Fibroblast of peridontal ligament (primary cell): ENCODE results near the gene HOXC5.
"Not testable (repeated sequence)": the region's sequence is repeated elsewhere in the genome, so short reads cannot be mapped to it uniquely, and the experiment has no call there.

Experiments
- DNase-seq: peaks from one replicate; pipeline ENCODE4 v3.0.0-alpha.2; 2010; ENCODE audit errors: extremely low read depth

Gene HOXC5

DNA sequence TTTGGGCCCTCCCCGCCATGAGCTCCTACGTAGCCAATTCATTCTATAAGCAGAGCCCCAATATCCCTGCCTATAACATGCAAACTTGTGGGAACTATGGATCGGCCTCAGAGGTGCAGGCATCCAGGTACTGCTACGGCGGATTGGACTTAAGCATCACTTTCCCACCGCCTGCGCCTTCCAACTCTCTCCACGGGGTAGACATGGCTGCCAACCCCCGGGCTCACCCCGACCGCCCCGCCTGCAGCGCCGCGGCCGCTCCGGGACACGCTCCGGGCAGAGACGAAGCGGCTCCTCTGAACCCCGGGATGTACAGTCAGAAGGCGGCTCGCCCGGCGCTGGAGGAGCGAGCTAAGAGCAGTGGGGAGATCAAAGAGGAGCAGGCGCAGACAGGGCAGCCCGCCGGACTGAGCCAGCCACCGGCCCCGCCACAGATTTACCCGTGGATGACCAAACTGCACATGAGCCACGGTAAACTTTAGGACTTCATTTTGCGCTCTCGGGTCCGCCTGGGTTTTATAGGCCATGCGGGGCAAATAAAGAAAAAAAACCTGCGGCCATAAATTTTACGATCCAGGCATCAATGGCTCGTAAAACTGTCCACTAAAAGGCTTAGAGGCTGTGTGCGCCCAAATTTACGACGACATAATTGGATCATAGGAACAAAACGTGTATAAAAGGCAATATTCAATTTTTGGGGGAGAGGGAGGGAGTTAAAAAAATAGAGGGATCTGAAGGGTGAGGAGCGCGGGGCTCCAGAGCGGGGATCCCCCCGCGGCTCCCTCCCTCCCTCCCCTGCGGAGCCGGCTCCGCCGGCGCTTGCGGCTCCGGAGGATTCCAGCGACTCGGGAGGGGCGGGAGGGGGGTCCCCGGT, 493 bp downstream of the HOXC5 start:
- DNase-seq, result no peak

DNA sequence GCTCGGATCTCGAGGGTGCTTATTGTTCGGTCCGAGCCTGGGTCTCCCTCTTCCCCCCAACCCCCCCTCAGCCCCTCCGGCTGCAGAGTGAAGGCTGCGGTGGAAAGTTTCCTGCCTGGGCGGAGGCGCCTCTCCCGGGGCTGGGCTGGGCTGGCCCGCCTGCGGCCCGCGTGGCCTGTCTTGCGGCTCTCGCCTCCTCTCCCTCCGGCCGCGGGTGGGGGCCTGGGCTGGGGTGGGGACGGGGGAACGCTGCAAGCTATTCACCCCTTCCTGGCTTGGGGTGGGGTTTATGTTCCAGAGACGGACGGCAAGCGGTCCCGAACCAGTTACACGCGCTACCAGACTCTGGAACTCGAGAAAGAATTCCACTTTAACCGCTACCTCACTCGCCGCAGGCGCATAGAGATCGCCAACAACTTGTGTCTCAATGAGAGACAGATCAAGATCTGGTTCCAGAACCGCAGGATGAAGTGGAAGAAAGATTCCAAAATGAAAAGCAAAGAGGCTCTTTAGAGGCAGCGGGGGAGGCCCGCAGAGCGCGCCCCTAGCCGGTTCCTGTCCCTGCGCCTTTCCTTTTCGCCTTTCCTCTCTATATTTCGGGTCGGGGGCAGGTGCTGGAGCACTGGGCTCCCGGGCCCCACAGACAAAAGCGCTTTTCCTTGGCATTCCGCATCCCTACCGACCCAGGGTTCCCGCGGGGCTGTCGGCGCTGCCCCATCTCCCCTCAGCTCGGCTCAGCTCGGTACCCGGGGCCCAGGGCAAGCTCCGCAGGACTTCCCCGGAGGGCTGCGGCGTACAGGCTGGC, 1.3 kb downstream of the HOXC5 start:
- DNase-seq, result no peak

DNA sequence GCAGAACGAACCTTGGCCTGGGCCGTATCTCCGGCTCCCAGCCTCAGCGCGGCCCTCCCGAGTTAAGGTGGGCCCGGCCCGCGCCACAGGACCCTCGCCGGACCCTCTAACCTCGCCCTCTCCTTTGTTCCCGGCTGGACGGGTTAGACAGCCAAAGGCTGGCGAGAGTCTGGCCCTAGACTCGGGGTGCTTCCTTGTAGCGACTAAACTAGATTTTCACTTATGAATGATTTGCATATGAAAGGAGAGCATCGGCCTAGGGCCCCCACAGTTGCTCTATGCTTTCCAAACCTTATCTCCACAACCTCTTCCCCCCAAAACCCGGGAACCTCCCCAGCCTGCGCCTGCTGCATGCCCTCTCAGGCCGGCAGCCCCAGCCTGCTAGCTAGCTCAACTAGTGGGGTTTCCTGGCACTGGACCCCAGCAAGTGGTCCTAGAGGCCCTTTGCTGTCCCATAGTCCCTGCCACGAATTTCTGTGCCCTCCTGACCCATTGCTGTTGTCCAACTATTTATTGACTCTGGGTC, 2.0 kb downstream of the HOXC5 start:
- DNase-seq, result no peak

DNA sequence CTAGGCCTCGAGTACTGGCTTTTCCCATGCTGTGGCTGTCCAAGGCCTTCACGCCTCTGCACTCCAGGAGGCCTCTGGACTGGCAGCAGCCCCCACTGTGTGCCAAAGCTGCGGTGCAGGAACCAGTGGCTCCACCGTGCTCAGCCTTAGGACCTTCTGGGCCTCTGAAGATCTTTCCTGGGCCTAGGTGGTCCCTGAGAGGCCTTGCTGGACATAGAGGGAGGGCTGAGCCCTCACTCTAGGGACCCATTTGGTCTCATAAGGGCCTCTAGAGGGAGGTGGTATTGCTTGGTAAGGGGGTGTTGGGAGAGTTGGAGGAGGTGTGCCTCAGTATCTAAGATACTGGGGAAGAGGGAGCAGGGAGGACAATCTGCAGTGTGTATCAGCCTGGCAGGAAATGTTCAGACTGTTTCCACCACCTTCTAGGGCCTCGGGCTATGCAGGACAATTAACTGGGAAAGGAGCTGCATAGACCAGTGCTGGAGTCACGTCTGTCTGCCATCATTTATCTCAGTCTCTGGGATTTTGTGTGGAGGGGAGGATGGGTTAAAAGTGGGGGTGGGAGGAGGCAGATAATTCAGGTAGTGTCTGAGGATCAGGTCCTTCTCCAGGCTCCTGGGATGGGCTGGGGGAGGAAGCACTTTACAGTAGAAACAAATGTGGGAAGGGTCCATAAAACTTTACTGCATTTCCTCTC, 2.9 kb downstream of the HOXC5 start:
- no peak for DNase-seq

DNA sequence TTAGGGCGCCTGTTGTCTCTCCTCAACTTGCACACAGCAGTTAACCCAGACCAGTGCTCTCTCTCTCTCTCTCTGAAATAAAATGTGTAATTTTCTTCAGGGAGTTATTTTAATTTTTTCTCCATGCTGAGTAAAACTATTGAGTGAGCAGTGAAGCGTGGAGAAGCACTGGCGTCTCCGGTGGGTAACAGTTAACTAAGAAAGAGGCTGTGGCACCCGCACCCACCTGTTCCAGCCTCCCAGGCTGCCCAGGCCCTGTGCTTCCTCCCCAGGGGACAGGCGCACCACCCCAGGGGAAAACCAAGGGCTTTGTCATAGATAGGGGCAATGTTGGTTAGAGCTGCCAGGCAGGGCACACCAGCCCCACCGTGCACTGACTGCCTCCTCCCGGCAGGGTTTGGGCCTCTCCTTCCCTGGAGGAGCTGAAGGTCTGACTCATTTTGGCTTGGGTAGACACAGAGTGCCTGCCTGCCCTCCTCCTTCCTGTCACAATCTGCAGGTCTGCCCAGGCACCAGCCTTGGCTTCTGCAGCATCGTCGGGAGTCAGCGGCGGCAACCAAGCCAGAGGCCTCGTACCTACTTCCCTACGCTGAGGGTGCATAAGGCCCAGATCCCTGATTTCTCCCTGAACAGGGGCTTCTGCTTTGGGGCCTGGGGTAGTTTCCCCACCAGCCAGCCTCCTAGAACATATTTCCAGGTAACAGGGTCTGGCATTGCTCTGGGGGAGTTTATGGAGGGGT, 3.9 kb downstream of the HOXC5 start:
- no peak for DNase-seq

DNA sequence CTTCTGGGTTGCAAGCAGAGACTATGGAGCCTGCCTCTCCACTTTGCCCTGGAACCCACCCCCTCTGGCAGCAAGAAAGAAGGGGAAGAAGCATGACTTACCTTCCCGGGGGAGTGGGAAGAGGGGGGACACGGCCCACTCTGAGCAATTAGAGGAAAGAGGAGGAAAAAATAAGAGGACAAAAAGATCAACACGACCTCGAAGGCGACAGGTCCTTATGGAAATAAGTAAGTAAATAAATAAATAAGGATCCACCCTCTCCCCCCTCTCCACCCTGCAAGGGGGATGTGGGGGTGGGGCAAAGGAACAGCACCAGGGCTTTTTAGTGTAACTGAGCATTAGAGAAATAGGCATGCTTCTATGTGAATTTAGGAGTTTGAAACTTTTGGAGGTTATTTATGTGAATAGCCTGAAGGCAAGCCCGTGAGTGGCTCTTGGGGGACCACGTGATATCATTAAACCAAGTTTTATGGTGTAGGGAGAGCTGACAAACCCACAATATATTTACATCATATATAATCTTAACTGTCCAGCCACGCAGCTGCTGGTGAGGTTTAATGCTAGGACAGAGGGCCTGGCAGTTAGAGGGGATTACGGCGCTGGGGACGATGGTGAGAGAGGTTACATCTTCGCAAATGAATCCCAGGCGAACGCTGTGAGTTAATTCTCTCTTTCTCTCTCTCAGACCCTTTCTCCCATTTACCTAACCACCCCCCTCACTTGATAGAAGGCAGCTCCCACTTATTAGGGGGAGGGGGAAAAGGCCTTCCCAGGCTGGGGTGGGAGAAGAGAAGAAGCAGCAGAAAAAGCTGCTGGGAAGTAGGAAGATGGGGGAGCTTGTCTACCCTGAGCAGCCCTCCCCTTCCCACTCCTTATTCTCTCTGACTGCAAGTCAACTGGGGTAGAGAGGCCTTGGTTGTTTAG, 4.8 kb downstream of the HOXC5 start:
- DNase-seq, result no peak

DNA sequence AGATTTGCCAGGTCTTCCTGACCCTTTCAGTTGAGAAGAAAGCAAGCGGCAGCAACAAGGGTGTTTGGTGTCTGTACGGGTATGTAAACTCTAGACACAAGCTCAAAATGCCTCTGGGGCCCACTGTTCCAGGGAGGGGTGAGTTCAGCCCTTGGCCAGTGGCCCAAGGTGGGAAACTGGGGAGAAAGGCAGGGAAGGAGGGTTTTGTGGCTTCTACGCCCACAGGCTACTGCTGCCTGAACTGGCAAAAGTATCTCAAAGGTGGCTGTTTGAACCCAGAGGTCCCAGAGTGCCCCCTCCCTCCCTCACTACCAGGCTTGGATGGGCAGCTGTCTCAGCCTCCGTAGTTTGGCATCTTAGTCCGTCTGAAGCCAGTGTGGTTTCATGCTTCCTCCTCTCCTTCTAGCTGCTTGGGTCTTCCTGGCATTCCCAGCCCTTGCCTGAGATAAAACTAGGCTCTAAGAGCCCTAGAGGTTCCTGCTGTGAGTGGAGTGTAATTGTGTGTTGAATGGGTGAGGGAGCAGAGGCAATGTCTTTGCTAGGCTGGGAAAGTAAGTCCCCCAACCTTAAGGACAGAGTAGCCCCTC, 5.5 kb downstream of the HOXC5 start:
- no peak for DNase-seq

DNA sequence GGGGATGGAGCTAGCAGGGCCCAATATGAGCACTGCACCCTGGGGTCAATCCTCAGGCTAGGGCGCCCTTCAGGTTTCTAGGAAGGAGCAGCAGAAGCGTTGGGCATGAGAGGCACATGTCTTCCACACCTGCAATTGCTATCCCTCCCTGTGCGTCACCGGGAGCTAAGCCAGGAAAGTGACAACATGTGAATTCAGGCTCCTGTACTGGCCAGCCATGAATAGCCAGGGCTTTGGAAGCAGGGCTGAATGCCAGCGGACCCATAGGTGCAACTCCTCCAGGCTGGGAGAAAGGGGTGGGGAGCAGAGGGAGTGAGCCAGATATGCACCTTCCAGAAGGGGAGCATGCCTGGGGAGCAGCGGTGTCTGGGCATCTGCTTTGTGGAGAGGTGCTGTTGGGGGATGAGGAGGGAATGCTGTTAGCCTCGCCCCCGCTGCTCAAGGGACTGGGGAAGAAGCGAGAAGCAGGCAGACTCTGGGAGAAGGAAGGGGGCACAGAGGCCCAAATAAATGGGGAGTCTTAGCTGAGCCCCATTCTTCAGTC, 6.1 kb downstream of the HOXC5 start:
- DNase-seq, result no peak

DNA sequence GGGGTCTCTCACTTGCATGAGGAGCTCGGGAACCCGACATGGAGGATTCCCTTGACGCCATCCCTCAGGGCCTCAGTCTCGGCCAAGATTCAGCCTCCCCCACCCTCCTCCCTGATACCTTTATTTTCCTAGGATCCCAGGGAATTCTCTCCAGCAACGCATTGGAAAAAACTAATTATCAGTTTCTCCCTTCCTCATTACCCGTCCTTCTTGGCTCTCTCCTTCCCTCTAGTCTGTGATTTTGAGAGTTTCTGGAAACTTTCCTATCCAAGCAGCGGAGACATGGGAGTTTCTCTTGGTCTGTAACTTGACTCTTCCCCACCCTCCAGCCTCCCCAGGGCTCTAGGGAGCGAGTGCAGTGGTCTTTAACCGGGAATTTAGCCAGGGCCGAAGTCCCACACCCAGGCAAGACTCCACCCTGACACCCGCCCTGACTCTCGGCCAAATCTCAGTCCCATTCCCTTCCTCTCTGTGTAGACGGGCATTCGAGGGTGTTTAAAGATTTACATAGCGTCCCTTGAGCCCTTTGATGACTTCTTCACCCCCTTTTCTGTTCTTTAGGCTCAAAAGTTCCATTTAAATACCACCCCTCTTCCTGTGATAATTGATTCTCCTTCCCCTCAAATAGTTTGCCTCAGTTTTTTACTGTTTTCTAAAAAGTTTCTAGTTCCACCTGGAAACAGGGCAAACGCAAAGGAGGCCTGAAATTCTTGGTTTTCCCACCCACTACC, 6.7 kb downstream of the HOXC5 start:
- no peak for DNase-seq

DNA sequence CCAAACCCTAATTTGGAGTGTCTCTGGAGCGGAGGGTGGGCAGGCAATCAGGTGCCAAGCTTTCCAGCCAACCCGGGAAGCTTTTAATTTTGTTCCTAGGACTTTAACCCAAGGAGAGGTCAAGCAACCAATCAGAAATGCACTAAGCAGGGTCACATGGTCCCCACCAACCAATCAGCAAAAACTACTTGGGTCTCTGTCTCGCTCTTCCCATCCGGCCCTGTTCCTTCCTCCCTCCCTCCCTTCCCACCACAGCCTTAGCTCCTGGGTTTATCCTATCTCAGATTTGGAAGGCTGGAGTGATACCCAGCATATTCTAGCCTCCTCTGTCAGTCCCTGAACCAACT, 7.3 kb downstream of the HOXC5 start:
- DNase-seq, result no peak

DNA sequence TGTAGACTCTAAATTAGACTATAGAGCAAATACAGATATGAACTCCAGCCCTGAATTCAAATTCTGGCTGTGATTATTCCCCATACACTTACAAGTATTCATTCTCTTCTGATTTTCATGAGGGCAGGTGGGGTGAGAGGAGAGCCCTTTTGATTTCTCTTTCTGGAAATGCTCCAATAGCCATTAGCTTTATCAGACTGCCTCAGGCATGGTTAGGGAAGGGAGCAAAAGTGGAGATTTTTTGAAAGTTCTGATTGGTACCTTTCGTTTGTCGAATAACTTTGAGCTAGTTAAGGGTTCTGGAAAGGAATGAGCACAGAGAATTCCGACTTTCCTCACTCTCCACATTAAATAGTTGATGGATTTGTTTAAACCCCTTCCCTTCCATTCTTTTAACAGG, 7.8 kb downstream of the HOXC5 start:
- DNase-seq, result no peak

DNA sequence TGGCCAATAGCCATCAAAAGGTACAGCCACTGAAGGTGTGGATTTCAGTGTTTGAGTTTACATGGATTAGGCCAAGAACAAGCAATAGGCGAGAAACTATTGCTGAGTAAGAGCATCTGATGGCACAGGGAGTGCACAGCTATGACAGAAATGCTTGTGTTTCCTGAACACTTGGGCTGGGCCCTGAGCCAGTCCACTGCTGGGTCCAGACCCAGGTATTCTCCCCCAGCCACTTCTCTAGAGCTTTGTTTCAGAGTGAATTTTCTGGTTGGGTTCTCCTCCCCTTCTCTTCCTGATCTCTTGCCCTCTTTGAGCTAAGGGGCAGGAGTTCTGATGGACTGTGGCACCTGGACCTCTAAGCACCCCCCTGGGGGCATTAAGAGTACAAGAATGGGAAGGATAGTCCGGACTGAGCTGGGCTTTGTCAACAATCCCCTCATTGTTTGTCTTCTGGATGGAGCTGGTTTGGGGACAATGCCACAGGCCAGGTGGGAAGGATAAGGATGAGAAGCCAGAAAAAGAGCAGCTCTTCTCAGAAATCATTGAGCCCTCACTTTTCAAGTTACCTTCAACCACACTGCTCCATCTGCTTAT, 8.3 kb downstream of the HOXC5 start:
- DNase-seq, result no peak

DNA sequence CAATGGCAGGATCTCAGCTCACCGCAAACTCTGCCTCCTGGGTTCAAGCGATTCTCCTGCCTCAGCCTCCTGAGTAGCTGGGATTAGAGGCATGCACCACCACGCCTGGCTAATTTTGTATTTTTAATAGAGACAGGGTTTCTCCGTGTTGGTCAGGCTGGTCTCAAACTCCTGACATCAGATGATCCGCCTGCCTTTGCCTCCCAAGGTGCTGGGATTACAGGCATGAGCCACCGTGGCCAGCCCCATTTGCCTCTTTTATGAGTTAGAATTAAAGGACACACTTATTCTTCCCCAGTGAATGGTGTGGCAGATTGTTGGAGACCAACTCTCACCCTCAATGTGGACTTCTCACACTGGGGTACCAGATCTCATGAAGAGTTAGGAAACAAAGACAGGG, 9.2 kb downstream of the HOXC5 start:
- not testable (repeated sequence) for DNase-seq

DNA sequence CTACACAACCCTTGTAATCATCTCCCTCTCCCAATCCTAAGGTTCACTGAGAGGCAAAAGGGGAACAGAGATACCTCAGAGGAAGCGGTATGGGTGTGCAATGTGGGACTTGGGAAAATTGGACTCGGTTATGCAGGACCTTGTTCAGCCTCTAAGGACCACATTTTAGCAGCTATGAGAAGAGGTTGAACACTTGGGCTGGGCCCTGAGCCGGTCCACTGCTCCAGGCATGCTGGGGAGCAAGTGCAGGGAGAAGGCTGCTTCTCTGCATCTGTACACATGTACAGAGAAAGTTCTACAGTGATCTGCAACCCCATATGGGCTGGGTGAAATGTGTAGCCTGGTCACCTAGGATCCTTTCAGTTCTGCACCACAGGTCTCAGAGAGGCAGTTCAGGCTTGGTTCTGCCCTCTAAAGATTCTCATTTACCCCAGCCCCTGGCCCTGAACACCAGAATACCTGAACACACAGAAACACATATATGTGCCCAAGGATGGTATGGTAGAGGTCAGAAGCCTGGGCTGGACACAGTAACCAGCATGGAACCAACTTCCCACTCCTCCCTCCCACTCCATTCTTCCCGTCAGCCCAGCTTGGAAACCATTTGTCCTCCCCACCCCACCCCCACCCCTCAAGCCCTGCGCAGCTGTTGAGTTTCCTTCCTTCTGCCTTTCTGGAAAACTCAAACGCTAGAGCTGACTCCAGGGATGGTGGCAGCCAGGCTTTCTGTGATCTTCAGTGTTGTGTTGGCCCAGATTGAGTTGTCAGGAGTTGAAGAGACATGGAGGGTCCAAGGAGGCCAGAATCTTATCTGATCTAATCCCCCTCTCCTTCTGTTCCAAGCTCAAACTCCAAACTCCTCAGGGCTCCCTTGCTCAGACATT, 10.4 kb downstream of the HOXC5 start:
- DNase-seq, result no peak

DNA sequence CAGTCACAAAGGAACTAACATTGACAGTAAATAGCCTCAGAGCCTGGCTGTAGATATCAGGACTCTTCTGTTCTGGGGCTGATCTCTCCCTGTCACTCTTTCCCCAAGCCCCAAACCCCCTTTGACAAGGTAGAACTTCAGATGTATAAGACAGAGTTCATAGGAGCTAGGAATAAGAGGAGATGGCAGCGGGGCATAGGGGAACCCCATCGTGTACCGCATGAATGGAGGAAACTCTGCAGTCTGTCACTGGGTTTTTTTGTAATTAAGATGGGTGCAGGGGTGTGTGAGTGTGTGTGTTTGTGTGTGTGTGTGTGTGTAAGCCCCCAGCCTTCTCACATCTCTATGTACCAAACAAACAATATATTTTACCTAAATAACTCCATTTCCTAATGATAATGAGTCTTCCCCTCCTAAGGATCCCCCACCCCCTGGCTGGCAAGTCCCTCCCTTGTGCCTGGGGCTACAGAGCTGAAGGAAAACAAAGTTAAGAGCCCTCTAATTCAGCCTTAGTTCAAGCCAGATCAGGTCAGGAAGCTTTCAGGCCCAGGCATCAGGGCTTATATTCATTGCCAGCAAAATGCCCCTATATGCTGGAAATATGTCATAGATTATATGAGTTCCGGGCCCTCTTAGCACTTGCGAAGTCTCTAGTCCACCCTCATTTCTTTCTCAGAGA, 11.7 kb downstream of the HOXC5 start:
- DNase-seq, result no peak

DNA sequence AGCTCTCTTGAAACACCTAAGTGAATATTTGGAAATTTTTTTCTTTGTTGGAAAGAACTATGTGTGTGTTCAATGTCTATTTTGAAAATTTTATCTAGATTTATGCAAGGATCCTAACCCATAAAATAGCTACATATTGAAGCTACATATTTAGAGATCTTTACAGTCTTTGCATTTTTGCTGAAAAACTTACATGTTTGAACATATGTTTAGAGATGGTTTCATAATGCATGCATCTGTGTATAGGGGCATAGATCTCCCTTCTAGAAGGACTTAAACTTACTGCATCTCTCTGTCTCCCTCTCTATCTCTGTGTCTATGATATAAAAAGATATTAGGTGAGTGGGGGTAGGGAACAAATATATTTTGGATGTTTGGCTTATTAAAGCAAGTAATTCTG, 12.6 kb downstream of the HOXC5 start:
- DNase-seq, result no peak

DNA sequence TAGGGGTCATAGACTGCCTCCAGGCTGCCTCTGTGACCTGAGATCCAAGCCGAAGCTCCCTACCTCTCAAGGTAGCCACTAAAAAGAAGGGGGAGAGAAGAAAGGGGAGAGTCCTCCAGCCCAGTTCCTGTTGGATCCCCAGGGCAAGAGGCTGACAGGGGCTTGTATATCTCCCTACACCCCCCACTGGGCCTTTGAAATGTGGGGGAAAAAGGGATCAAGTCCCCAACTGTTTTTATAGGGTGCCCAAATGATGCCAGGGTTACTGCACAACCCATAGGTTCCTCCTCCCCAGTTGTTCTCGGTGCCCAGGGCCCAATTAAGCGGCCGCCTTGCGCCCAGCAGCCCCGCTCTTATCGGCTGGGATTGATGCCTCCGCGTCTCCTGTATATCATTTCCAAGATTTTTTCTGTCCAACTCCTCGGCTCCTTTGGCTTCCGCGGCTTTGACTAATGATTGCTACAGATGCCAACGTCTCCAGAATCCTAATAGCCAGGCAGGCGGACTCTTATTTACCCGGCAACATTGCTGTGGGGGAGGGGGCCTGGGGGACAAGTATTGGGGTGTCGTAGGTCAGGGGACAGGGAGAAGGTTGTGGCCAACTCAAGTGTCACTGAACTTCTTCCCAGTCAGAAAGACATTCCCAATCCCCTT, 13.1 kb downstream of the HOXC5 start:
- DNase-seq, result no peak
